Measurements from ENCODE around the gene ATP2B2. TPM values are rescaled to one million over a fixed set of nuclear protein-coding genes. Genes with fewer than 3 reads are reported as not detected.

ATP2B2 gene
- total and polyA plus RNA-seq, 2 of the 8 experiments (the other 6 are each of a cell fraction or from before 2014, with no cell fraction given): 0.14 to 1.2 TPM

- no peak overlapping the region for H4K8ac ChIP-seq (ENCODE audit: extremely low read depth, insufficient read depth, low read length)
- no peak overlapping the region for H3K56ac ChIP-seq (replicated peaks; ENCODE audit: insufficient read length, low read depth, low read length)
- DNase-seq (ENCODE audit: low read depth in 1 of 2, low spot score in 2 of 2): no peak
- H3K9me3 ChIP-seq (ENCODE audit: insufficient read depth in 2 of 2, low read depth in 1 of 2, low read length in 1 of 2): no peaks in the 10 kb centered on the region
- no peaks in the 10 kb centered on the region for H3K79me1 ChIP-seq (ENCODE audit: low read depth, low read length)
- no peak overlapping the region for H3K4ac ChIP-seq (replicated peaks; ENCODE audit: insufficient read length, low read depth, low read length)
- H3K4me1 ChIP-seq (replicated peaks in 1 of 4; ENCODE audit: control insufficient read depth in 3 of 4, insufficient read depth in 4 of 4, low read length in 3 of 4): no peaks in the 10 kb centered on the region
- no peaks in the 10 kb centered on the region for H3K27me3 ChIP-seq (replicated peaks in 1 of 4; ENCODE audit: control insufficient read depth in 3 of 4, extremely low read depth in 1 of 4, insufficient read depth in 3 of 4, low read length in 3 of 4)
- no peak overlapping the region for H3K14ac ChIP-seq (ENCODE audit: insufficient read length)
- no peak overlapping the region; a peak in 1 of 7 replicates for H3K9ac ChIP-seq (replicated peaks in 1 of 4; ENCODE audit: extremely low read depth in 1 of 4, low read depth in 3 of 4, low read length in 3 of 4)
- no peak overlapping the region for H3K23ac ChIP-seq (ENCODE audit: insufficient read length)
- H3K4me3 ChIP-seq (ENCODE audit: extremely low read depth in 1 of 4, insufficient read depth in 2 of 4, low read depth in 3 of 4, low read length in 4 of 4): no peak overlapping the region
- H2AK5ac ChIP-seq (ENCODE audit: low read depth, low read length): 0 out of 2 replicates have a peak overlapping the region, but pooled peaks have one; percentile 47
- H3K18ac ChIP-seq (ENCODE audit: extremely low read depth, low read length): no peak overlapping the region
- no peak overlapping the region for H2BK15ac ChIP-seq (ENCODE audit: low read length)
- H2BK5ac ChIP-seq (ENCODE audit: low read depth, low read length): no peak overlapping the region
- H4K5ac ChIP-seq (ENCODE audit: insufficient read length, low read depth, low read length): no peak overlapping the region
- no peaks in the 10 kb centered on the region for H4K20me1 ChIP-seq (replicated peaks in 1 of 2; ENCODE audit: control insufficient read depth in 1 of 2, insufficient read depth in 2 of 2, low read length in 2 of 2)
- H2BK20ac ChIP-seq (ENCODE audit: low read length): no peak overlapping the region
- no peak overlapping the region for H2BK120ac ChIP-seq (replicated peaks; ENCODE audit: low read depth, low read length)
- no peak overlapping the region for H2AFZ ChIP-seq (ENCODE audit: low read length)
- H3K27ac ChIP-seq (ENCODE audit: low read depth, low read length): no peak overlapping the region
- H3K79me2 ChIP-seq (ENCODE audit: control insufficient read depth in 1 of 2, insufficient read depth in 2 of 2, low read length in 2 of 2): no peaks in the 10 kb centered on the region
- ChIA-PET CTCF (ENCODE audit: partially characterized antibody) (interaction anchor here (0.9 to 2.7 kb wide), 6 partner anchors 11 to 93 kb away, joined by 3 to 9 read pairs (median 4); no protein-coding TSS in a partner anchor), POLR2A (ENCODE audit: partially characterized antibody) (interaction anchor here (1.1 kb wide), 1 partner anchor 18 kb away, joined by 3 read pairs; no protein-coding TSS in a partner anchor)
- WGBS, 2 experiments (ENCODE audit: extremely low coverage in 1 of 2, insufficient coverage in 1 of 2, insufficient read length in 1 of 2, insufficient replicate concordance in 2 of 2, low coverage in 1 of 2, low lambda C conversion rate in 2 of 2, missing lambda C conversion rate in 1 of 2): 77% methylated on average over 7 of the region's 7 CpGs; no CpG with 5 or more reads in 1 of the 2 experiments
- H4K91ac ChIP-seq (replicated peaks; ENCODE audit: insufficient read length, low read length): no peak overlapping the region
- no peaks in the 10 kb centered on the region for H3K23me2 ChIP-seq (ENCODE audit: low read depth, low read length)
- no peak overlapping the region for H2BK12ac ChIP-seq (ENCODE audit: low read depth, low read length)
- H3K36me3 ChIP-seq (ENCODE audit: control insufficient read depth in 2 of 4, insufficient read depth in 4 of 4, low read length in 3 of 4): no peaks in the 10 kb centered on the region
- FAIRE-seq: no peak
- no peak overlapping the region for H3K4me2 ChIP-seq (ENCODE audit: insufficient read depth in 1 of 2, low read depth in 2 of 2, low read length in 2 of 2)
- TF ChIP-seq ZNF274 (IDR thresholded peaks at IDR 0.05; ENCODE audit: borderline replicate concordance, extremely low read depth, low read length): no peak
- no peak for TF ChIP-seq TEAD4 (IDR thresholded peaks at IDR 0.05; ENCODE audit: low read depth, low read length)
- no peak for TF ChIP-seq TAF1 (IDR thresholded peaks at IDR 0.05; ENCODE audit: low read depth, low read length)
- TF ChIP-seq CTBP2 (IDR thresholded peaks at IDR 0.05; ENCODE audit: borderline replicate concordance, insufficient read depth, insufficient read length, low read length): no peak
- no peak for TF ChIP-seq CBX8 (IDR thresholded peaks at IDR 0.05; ENCODE audit: borderline replicate concordance, low read depth, low read length)
- no peak for TF ChIP-seq BCL11A (IDR thresholded peaks at IDR 0.05; ENCODE audit: low read depth in 2 of 2, low read length in 2 of 2)
- no peak for TF ChIP-seq JUND (IDR thresholded peaks at IDR 0.05; ENCODE audit: low read length)
- TF ChIP-seq EZH2 (IDR thresholded peaks at IDR 0.05; ENCODE audit: low read depth, low read length, severe bottlenecking): no peak
- TF ChIP-seq SIX5 (IDR thresholded peaks at IDR 0.05; ENCODE audit: low read depth, low read length): no peak
- no peak for TF ChIP-seq RFX5 (IDR thresholded peaks at IDR 0.05; ENCODE audit: borderline replicate concordance, low read depth, low read length)
- TF ChIP-seq BACH1 (IDR thresholded peaks at IDR 0.05; ENCODE audit: low read length): no peak
- TF ChIP-seq TCF12 (IDR thresholded peaks at IDR 0.05; ENCODE audit: low read depth, low read length): no peak
- TF ChIP-seq KDM5A (IDR thresholded peaks at IDR 0.05; ENCODE audit: low read length): no peak
- no peak for TF ChIP-seq TBP (IDR thresholded peaks at IDR 0.05; ENCODE audit: low read depth, low read length)
These were observed 68.0 kb downstream of the ATP2B2 start for GRCh38 chr3:10437272-10437994.

Data from H1 (cell line).